NCI-H345 treated with DMSO at 0.1 percent for 48 hours (cell line): ENCODE measurements around the gene PROB1.
"Not testable (repeated sequence)": the region's sequence is repeated elsewhere in the genome, so short reads cannot be mapped to it uniquely, and the experiment has no call there.

Source experiments
- DNase-seq: peaks from one replicate; lab custom pipeline; 2025; ENCODE audit not compliant: unreplicated experiment; lab: John Stamatoyannopoulos, UW

The PROB1 gene

DNA sequence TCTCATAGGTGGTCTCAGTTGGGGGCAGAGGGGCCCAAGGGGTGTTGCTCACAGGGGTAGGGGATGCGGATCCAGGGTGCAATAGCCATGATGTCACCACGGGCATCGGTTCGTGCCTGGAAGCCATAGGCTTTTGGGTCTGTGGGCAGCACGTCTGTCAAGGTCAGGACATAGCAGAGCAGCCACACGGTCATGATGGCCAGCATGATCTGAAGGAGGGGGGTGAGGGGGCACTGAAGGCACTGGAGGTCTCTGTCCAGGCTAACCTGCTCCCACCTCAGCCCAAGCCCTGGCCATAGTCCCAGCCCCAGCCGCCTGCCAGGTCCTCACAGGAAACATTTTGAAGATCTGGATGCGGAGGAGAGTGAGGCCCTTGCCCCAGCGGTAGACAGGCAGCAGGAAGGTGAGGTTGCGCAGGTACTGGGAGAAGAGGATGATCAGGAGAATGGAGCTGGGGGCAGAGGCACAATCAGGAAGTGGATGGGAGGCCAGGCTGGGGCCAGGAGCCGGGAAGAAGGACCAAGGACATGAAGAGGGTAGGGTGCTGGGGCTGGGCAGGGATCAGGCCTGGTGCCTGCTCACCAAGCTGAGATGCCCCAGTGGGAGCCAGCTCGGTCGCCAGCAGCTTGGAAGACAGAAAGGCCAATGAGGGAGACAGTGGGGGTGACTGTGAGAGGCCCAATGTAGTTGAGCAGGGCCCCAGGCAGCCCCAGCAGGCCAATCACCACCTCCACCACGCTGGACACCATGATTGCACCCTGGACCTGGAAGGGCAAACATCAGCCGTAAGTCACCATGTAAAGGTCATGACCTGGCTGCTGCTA is 15.1 kb downstream of the PROB1 start:
- no peak for DNase-seq

DNA sequence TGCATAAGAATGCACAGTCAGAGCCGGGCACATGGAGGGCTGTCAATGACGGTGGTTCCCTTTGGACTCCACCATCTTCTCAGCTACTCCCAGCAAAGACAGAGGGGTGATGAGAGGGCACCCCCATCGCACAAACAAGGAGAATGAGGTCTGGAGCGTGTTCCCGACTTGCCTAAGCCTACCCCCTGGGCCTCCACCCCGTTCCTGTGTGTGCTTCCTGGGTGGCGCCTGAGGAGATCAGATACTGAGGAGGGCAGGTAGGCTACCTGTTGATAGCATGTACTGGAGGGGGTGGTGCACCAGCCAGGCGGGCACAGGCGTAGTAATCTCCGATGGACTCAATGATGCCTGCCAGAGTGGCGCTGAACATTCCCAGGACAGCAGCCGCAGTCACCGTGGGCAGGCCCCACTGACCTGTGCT is 16.0 kb downstream of the PROB1 start:
- no peak for DNase-seq

DNA sequence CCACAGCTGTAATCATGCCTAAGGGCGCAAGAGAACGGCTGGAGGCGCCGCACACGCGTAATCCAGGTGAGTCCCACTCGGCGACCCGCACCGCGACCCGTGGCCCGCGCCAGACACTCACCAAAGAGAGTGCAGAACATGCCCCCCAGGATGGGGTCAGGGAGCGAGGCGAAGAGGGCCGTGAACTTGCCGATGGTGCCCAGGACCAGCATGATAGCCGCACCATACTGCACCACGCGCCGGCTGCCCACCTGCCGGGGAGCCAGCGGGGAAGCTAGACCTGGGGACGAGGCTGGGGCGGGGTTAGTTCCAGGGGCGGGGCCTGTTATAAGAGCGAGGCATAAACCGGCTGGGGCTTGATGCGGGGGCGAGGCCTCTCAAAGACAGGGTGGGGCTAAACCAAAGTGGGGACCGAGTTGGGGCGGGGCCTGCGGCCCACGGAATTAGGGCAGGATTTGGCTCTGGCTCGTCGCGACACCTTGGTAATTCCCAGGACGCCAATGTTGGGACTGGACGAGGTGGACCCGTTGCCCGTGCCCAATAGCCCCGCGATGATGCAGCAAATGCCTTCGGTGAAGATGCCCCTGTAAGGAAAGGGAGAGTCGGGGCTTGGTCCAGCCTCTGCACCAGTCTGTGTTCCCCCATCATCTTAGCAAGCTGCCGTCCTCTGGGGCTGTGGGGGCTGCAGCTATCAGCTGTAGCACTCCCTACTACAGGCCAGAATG is 16.6 kb downstream of the PROB1 start:
- no peak for DNase-seq

DNA sequence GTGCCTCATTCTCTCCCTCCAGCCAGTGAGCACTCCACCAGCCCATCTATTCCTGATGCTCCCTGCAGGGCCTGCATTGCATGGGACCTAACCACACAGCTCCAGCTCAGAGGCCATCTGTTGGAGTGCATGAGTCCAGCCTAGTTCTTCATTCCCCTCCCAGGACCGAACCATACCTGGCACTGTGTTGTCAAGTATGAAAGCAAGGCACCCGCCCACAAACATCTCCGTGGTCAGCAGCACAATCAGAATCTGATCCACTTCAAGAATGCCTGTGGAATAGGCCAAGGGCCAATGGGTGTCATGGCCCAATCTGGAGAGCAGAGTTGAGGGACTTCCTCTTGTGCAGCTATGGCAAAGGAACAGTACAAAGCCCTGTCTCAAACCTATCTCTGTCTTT is 17.7 kb downstream of the PROB1 start:
- DNase-seq, result no peak

DNA sequence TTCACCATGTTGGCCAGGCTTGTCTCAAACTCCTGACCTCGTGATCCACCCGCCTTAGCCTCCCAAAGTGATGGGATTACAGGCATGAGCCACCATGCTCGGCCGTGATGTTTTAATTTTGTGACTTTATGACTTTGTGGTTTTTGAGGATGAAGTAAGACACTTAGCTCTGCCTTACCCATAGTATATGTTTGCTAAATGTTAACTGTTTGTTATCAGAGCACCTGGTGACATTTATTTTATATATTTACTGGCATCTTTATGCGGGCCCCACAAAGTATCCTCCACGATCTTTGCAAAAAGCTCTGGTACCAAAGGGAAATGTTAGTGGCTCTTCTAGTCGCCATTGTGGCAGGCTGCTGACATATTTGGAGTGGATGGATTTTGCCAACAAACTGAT is 18.5 kb downstream of the PROB1 start:
- no peak for DNase-seq

DNA sequence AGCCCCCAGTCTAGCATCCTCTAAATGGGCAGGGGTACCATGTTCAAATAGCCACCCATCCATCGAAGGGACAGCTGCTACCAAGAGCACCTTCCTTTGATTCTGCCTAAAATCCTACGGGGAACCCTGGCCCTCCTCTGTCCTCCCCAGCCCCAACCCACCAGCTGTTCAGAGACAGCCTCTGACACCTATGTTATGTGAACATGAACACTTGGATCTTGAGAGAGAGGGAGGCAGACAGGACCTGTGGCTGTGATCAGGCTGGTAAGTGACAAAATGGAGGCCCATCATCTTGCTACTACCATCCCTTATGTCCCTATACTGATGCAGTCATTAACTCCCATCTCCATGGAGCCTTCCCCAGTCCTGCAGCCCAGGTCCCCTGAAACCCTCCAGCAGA is 20.0 kb downstream of the PROB1 start:
- no peak for DNase-seq

DNA sequence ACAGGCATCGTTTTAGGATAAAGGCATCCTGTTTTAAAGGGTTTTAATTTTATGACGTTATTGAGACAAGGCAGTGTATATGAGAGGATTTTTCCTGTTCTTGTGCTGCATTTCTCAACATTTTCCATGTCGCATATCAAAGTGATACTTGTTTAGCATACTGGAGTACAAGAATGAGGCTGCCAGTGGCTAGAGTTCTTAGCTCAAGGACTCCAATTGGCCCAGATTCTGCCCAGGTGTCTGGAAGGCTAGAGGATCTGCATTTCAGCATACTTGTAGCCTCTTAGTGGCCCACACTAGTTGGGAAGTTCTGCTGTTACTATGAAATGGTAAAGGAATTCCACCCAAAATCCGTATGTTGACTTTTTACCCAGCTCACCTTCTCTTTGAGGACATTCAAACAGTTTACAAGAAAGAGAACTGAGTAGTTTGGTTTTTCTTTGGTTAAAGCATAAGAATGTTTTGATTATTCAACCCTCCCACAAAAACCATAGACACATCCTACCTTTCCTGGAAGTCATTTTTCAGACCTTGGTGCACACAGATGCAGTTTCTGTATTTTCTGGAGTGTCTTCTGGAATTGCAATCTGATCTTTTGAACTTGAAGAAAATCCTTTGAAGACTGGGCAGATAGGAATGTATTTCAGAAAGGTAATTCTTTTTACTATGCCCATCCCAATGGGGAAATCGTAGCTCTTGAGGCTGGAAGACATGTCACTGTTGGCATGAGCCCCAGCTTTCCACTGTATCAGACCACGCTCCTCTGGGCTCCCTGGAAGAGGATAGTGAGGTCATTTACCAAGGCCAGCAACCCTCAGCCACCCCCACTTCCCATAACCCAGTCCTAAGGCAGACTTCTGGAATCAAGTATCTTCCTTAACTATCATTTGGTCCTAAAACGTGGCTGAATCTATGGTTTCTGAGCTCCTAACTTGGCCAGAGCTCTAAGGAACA is 23.1 kb downstream of the PROB1 start:
- DNase-seq, result no peak

DNA sequence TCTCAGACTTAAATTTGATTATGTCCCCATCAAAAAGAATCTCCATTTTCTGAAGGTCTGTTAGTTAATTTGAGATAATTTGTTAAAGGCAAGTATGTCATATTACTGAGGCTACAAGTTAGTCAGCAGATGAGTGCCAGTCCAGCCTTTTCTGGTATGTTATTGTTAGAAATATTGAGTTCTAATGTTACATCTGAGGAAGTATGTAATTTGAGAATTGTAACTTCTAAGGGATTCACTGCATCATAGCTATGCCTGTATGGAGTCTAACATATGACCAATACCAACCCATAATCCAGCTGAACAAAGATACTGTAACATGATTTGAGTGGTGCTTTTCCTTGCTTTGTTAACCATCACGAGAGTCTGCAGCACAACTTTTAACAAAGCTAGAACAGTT is 25.7 kb downstream of the PROB1 start:
- DNase-seq, result no peak

DNA sequence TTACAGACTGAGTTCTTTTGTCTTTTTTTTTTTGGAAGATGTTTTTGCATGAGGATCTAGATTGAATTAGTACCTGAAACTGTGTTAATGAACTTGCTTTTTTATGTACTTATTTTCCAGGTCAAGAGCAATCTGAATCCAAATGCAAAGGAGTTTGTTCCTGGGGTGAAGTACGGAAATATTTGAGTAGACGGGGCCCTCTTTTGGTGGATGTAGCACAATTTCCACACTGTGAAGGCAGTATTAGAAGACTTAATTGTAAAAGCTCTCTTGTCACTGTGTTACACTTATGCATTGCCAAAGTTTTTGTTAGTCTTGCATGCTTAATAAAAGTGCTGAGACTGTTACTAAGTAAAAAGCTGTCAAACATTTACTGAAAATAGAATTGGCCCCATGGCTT is 26.3 kb downstream of the PROB1 start:
- DNase-seq, result no peak

DNA sequence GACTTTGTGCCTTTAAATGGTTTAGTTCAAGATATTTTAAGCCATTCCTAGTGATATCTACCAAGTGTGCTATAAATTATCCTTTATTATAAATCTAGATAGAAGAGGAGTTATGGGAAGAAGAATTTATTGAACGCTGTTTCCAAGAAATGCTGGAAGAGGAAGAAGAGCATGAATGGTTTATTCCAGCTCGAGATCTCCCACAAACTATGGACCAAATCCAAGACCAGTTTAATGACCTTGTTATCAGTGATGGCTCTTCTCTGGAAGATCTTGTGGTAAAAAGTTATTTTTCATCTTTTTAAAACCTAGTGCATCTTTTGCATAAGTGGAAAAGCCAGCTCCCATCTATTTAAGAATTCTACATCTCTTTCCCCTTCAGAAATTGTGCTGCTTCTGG is 30.4 kb downstream of the PROB1 start:
- no peak for DNase-seq

DNA sequence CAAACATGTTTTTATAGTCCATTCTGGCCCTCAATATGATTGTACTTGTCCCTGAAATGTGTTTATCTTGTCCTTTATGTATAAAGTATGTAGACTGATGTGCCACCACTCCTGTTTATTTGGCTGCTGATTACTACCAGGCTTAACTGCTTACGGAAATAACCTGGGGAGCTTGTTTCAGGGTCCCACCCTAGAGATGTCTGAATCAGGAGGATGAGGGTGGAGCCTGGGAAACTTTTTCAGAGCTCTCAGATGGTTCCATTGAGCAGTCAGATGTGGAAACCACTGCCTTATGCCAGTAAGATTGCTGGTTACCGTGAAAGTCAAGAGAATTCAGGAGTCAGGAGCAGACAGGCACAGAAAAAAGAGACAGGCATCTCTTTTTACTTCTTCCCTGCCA is 31.0 kb downstream of the PROB1 start:
- no peak for DNase-seq

DNA sequence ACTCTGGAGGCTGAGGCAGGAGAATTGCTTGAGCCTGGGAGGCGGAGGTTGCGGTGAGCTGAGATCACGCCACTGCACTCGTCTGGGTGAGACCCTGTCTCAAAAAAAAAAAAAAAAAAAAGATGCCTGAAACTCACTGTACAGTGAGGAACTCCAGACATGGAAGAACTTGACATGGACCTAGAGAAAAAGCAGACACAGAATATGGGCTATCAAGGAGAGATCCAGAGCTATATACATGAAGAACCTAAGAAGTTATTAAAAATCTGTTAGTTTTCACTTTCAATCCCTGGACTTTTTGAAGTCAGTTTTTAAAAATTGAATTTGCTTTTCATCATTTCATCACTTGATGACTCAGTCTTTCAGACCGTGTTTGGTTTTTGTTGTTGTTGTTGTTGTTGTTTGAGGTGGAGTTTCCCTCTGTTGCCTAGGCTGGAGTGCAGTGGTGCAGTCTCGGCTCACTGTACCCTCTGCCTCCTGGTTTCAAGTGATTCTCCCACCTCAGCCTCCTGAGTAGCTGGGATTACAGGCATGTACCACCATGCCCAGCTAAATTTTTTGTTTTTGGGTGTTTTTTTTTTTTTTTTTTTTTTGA is 33.0 kb downstream of the PROB1 start:
- DNase-seq, result no peak

DNA sequence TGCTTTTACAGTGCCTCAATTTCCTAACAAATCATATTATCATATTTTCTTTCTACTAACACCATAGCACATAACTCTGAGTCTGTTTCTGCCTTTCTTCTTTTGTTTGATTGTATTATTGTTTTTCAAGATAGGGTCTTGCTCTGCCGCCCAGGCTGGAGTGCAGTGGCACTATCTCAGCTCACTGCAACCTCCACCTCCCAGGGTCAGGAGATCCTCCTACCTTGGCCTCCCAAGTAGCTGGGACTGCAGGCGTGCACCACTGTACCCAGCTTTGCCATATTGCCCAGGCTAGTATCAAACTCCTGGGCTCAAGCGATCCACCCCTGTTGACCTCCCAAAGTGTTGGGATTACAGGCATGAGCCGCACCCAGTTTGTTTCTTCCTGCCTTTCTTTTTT is 34.5 kb downstream of the PROB1 start:
- DNase-seq, result no peak

DNA sequence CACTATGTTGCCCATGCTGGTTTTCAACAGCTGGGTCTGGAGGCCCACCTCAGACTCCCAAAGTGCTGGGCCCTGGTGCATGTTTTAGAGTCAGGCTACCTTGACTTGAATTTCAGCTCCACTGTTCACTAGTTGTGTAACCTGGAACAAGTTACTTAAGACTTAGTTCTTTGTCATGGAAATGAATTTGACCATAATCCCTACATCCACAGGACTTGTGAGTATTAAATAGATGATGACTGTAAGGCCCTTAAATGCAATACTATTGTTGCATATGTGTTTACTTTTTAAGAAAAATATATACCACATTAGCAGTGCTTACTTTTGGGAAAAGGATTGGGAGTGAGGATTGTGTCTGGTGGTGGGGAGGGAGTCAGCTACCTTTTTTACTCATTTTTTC is 36.8 kb downstream of the PROB1 start:
- no peak for DNase-seq

DNA sequence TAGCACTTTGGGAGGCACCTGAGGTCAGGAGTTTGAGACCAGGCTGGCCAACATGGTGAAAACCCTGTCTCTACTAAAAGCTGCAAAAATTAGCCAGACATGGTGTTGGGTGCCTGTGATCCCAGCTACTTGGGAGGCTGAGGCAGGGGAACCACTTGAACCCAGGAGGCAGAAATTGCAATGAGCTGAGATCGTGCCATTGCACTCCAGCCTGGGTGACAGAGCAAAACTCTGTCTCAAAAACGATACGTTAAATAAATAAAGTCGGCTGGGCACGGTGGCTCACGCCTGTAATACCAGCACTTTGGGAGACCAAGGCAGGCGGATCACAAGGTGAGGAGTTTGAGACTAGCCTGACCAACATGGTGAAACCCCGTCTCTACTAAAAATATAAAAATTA is 39.0 kb downstream of the PROB1 start:
- DNase-seq, result not testable (repeated sequence)

DNA sequence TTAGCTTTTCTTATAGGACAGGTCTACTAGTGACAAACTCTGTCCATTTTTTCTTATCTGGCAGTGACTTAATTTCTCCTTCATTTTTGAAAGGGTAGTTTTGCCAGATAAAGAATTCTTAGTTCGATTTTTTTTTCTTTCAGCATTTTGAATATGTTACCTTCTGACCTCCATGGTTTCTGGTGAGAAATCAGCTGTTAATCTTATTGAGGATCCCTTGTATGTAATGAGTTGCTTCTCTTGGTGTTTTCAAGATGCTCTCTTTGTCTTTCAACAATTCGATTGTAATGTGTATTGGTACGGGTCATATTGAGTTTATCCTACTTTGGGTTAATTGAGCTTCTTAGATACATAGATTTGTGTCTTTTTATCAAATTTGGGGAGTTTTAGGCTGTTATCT is 40.7 kb downstream of the PROB1 start:
- DNase-seq, result no peak

DNA sequence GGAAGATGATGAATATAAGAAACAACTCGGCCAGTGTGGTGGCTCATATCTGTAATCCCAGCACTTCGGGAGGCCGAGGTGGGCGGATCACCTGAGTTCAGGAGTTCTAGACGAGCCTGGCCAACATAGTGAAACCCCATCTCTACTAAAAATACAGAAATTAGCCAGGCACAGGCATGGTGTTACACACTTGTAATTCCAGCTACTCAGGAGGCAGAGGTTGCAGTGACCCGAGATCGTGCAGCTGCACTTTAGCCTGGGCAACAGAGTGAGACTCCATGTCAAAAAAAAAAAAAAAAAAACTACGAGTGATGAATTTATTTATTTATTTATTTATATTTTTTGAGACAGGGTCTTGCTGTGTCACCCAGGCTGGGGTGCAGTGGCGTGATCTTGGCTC is 47.0 kb downstream of the PROB1 start:
- DNase-seq, result not testable (repeated sequence)

DNA sequence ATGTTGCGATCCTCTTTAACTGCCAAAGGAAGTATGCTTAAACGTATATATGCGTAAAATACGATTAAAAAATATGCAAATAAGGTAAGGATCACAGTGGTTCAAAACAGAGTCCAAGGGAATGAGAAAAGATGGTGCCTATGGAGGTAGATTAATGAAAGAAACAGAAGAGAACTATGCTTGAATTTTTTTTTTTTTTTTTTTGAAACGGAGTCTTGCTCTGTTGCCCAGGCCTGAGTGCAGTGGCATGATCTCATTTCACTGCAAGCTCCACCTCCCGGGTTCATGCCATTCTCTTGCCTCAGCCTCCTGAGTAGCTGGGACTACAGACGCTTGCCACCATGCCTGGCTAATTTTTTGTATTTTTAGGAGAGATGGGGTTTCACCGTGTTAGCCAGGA is 49.5 kb downstream of the PROB1 start:
- DNase-seq, result not testable (repeated sequence)

DNA sequence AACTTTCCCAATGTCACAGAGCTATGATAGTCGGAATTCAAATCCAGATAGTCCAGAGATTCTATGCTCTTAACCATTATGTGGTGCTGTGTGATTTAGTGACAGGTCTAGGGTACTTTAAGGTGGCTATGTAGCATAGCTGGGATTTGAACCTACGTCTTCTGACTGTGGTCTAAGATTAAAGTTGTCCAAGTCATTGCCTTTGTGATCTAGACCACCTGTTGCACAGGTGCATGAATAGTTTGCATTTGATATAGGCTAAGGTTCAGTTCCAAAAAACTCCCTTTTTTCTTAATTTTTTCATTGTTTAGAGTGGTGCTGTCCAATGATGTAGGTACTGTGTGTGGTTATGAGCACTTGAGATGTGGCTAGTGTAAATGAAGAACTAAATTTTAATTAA is 50.7 kb downstream of the PROB1 start:
- DNase-seq, result no peak

DNA sequence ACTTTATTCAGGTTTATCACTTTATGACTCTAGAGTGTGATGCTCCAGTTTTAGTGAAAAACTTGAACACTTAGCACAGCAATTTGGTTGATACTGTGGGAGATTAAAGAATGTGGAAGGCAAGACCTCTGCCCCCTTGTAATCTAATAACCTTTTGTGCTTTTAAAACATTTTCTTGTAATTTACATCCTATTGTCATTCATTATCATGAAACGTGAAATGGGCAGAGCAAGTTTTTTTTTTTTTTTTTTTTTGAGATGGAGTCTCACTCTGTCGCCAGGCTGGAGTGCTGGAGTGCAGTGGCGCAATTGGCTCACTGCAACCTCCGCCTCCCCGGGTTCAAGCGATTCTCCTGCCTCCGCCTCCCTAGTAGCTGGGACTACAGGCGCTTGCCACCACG is 51.4 kb downstream of the PROB1 start:
- DNase-seq, result no peak

DNA sequence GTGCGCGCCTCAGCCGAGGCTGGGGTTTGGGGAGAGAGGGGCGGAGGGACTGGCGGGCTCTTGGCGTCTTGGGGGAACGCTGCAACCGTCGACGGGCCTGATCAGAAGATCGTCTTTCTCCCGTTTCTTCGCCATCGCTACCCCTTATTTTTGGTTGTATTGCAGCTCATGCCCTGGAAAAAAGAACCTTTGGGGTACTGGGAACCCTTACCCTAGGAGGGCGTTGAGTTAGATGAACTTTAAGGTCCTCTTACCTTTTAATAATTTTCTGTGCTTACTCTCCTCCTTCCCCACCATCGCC is 52.5 kb downstream of the PROB1 start:
- no peak for DNase-seq
